ENCODE measurements around the gene KRTAP1-5. TPM values are rescaled to one million over a fixed set of nuclear protein-coding genes. Genes with fewer than 3 reads are reported as not detected.

Gene KRTAP1-5
- total RNA-seq, 4 donors from 2014 or later, result not detected

DNA sequence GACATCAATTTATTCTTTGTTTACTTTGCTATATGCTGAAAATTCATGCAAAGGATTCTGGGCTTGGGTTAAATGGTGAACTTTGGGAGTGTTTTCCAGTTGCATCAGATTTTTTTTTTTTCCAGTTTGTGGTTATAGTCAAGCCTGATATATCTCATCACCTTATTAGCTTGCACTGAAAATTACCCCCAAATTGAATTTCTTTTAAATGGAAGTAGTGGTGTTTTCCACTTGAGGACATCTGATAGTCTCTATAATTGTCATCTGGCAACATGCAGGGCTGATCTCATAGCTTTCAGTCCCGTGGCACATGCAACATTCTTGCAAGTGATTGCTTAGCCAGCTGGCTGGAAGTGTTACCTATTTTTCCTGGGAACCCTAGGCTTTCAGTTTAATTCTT lies 13.4 kb downstream of the KRTAP1-5 start:
- H3K9me3 ChIP-seq, result no peaks in the 10 kb centered on the region
- H3K27me3 ChIP-seq, result no peaks in the 10 kb centered on the region
- H3K36me3 ChIP-seq, result no peaks in the 10 kb centered on the region
- H3K27ac ChIP-seq, result no peak overlapping the region
- H3K4me1 ChIP-seq, result no peaks in the 10 kb centered on the region
- no peak for DNase-seq
- no peak overlapping the region for H3K4me3 ChIP-seq (replicated peaks in 1 of 3)
- TF ChIP-seq CTCF (IDR thresholded peaks at IDR 0.05) (no peak), POLR2A (IDR thresholded peaks at IDR 0.05) (no peak)
- 27 to 47% methylated on average over 1 of the region's 1 CpG for WGBS, 2 donors
- intact Hi-C loops (cut with DNase I), result no loop called here

DNA sequence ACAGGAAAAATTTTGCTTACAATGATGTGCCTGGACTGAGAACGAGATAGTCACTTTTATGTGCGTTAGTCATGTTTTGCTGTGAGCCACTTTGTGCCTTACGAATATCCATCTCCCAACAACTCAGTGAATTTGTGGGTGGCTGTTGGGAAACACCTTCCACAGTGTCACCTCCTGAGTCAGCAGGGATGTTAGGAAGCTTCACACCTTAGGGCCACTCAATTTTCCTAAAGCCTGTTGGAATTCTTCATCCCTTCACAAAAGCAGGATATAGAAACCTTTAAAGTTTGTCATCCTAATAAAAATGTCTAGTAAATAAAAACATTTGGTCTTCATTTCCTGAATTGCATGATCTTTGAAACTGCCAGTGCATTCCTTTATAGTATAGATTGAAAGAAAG lies 13.8 kb downstream of the KRTAP1-5 start:
- no peak for TF ChIP-seq POLR2A (IDR thresholded peaks at IDR 0.05)
- TF ChIP-seq CTCF (IDR thresholded peaks at IDR 0.05), result no peak
- WGBS, 2 donors, result 85 to 90% methylated on average over 3 of the region's 3 CpGs
- H3K4me3 ChIP-seq (replicated peaks in 1 of 3), result no peak overlapping the region

DNA sequence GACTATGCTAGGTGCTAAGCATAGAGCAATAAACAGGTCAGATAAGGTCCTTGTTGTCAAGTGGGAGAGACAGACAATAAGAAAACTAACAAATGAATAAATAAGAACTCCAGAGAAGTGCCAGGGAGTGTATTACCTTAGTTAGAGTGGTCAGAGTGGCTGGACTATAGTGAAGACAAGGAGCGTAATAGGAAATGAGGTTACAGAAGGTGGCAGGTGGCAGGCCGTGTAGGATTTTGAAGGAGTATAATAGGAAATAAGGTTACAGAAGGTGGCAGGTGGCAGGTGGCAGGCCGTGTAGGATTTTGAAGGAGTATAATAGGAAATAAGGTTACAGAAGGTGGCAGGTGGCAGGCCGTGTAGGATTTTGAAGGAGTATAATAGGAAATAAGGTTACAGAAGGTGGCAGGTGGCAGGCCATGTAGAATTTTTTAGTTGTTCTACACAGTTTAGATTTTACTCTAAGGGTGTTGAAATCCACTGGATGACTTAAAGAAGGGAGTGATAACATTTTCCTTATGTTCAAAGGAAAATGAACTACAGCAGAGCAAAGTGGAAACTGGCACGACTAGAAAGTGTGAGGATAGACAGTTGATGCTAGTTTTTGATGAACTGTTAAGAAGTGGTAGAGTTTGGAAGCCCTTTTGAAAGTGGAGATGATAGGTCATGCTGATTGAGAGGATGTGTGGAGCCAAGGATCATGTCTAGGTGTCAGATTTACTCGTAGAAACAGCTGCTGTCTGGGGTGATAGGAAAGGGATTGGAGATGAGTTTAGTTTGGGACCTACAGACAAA lies 14.5 kb downstream of the KRTAP1-5 start:
- H3K36me3 ChIP-seq, result no peaks in the 10 kb centered on the region
- 73 to 78% methylated on average over 6 of the region's 6 CpGs for WGBS, 2 donors
- TF ChIP-seq CTCF (IDR thresholded peaks at IDR 0.05) (no peak), POLR2A (IDR thresholded peaks at IDR 0.05) (no peak)

More for the DNA sequence above, 13.8 kb downstream of the KRTAP1-5 start:
- H3K36me3 ChIP-seq, result no peaks in the 10 kb centered on the region
- no peaks in the 10 kb centered on the region for H3K9me3 ChIP-seq
- H3K4me1 ChIP-seq, result no peaks in the 10 kb centered on the region
- no peak for DNase-seq
- H3K27ac ChIP-seq, result no peak overlapping the region
- intact Hi-C loops (cut with DNase I), result no loop called here
- H3K27me3 ChIP-seq, result no peaks in the 10 kb centered on the region

GRCh38 chr17:41010441-41010840 lies 16.6 kb downstream of the KRTAP1-5 start:
- H3K4me1 ChIP-seq, result no peaks in the 10 kb centered on the region
- TF ChIP-seq CTCF (IDR thresholded peaks at IDR 0.05) (no peak), POLR2A (IDR thresholded peaks at IDR 0.05) (no peak)
- no peaks in the 10 kb centered on the region for H3K36me3 ChIP-seq
- H3K9me3 ChIP-seq, result no peaks in the 10 kb centered on the region
- no peak for DNase-seq
- no peak overlapping the region for H3K27ac ChIP-seq
- no peak overlapping the region for H3K4me3 ChIP-seq (replicated peaks in 1 of 3)
- H3K27me3 ChIP-seq, result no peaks in the 10 kb centered on the region
- intact Hi-C loops (cut with DNase I), result no loop called here

More for the DNA sequence above, 14.5 kb downstream of the KRTAP1-5 start:
- DNase-seq, result no peak
- no peaks in the 10 kb centered on the region for H3K4me1 ChIP-seq
- no peak overlapping the region for H3K4me3 ChIP-seq (replicated peaks in 1 of 3)
- H3K27me3 ChIP-seq, result no peaks in the 10 kb centered on the region
- intact Hi-C loops (cut with DNase I), result no loop called here
- no peaks in the 10 kb centered on the region for H3K9me3 ChIP-seq
- H3K27ac ChIP-seq, result no peak overlapping the region

GRCh38 chr17:41009936-41010335 lies 17.1 kb downstream of the KRTAP1-5 start:
- no peak for DNase-seq
- Histone ChIP-seq H3K9me3 (no peaks in the 10 kb centered on the region), H3K36me3 (no peaks in the 10 kb centered on the region), H3K4me1 (no peaks in the 10 kb centered on the region), H3K27me3 (no peaks in the 10 kb centered on the region), H3K27ac (no peak overlapping the region), H3K4me3 (replicated peaks in 1 of 3) (no peak overlapping the region)
- WGBS, 2 donors, result 91 to 97% methylated on average over 1 of the region's 1 CpG
- intact Hi-C loops (cut with DNase I), result no loop called here
- TF ChIP-seq POLR2A (IDR thresholded peaks at IDR 0.05) (no peak), CTCF (IDR thresholded peaks at IDR 0.05) (no peak)
